HG03457 (cell line): ENCODE measurements around the gene SERPINI2.

ENCODE experiments used
- ATAC-seq: cut with Tn5 transposase; IDR thresholded peaks from one replicate; pipeline ENCODE4 v1.9.1; 2021; ENCODE audit warnings: moderate number of reproducible peaks; ENCODE audit not compliant: unreplicated experiment

Gene SERPINI2, protein sequence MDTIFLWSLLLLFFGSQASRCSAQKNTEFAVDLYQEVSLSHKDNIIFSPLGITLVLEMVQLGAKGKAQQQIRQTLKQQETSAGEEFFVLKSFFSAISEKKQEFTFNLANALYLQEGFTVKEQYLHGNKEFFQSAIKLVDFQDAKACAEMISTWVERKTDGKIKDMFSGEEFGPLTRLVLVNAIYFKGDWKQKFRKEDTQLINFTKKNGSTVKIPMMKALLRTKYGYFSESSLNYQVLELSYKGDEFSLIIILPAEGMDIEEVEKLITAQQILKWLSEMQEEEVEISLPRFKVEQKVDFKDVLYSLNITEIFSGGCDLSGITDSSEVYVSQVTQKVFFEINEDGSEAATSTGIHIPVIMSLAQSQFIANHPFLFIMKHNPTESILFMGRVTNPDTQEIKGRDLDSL

DNA sequence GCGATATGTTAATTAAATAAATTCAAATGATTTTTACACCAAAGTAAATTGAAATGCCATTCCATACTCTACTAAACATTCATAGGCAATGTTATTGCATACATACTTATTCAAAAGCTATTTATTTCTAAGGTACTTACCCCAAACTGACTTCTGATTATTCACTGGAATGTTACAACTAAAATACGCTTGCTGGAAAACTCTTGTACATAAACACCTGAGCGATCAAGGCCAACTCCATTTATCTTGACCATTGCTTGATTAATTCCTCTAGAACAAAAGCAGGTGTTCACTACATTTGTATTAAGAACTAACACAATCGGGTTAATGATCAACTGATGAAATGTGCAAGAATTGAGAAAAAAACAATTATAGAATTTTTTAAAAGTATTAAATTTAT lies at the start of gene SERPINI2:
Gene SERPINI2 (minus strand): TSS at position 180 of the 400 bp plus-strand sequence. CDS start 2,208 bp downstream, outside the sequence.
- no peak for ATAC-seq

- no peak for ATAC-seq
Observed at GRCh38 chr3:167521006-167521355, 47.1 kb upstream of the SERPINI2 start.

DNA sequence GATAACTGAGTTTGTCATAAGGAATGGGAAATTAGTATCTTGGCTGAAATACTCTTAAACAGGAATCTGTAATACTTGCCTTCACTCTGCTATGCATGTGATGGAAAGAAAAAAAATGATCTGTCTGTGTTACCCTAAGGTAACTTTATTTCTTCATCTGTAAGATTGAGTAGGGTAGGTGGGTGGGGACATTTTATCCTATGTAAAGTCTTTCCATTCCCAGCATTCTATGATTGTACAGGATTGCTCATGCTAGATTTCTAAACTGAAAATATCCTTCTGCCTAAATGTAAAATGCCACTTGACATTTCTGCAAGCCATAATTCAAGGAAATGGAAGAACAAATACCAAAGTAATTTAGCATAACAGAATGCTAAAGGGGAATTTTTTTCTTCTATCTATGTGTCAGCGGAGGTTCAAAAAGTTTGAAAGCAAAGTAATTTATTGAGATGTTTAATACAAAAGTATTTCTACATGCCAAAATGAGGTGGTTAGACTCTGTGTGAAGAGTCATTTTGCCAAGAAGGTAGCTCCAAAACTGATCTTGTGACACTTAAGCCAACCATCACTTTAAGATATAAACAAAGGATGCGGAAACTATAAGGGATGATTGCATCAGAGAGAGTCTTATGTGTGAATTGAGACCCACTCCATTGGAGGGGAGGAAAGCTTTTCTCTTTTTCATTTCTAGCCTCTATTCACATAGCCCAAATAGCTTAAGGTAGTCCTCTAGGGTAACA lies 46.6 kb upstream of the SERPINI2 start:
- no peak for ATAC-seq

- ATAC-seq: no peak
Observed at GRCh38 chr3:167507954-167508353, 34.1 kb upstream of the SERPINI2 start.

- ATAC-seq: no peak
Observed at GRCh38 chr3:167502401-167502800, 28.6 kb upstream of the SERPINI2 start.

- ATAC-seq: no peak
Observed at GRCh38 chr3:167501941-167502340, 28.1 kb upstream of the SERPINI2 start.

GRCh38 chr3:167497903-167498302 lies 24.1 kb upstream of the SERPINI2 start:
- ATAC-seq: no peak

- ATAC-seq: no peak
Observed at GRCh38 chr3:167493244-167493643, 19.4 kb upstream of the SERPINI2 start.

GRCh38 chr3:167491621-167492020 lies 17.8 kb upstream of the SERPINI2 start:
- no peak for ATAC-seq

DNA sequence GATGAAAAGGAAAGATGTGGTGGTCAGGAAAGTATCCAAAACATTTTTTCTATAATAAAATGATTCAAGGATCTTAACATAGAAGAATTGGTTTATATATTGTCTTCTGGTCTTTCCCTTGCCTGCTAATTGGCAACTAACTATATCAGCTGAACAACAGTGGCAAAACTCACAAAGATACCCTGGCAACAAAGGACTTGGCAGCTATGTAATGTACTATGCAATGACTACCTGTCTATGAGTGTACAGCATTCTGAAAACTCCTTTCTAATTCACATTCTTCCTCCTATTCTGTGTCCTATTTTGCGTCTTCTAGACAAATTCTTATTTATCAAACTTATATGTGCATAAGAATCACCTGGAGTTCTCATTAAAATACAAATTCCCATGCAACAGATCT lies 15.7 kb upstream of the SERPINI2 start:
- no peak for ATAC-seq

DNA sequence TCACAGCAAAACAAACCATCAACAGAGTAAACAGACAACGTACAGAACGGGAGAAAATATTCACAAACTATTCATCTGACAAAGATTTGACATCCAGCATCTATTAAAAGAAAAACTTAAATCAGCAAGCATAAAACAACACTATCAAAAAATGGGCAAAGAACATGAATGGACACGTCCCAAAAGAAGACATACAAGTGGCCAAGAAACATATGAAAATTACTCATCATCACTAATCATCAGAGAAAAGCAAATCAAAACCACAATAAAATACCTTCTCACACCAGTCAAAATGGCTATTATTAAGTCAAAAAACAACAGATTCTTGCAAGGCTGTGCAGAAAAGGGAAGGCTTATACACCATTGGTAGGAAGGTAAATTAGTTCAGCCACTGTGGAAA lies 13.7 kb upstream of the SERPINI2 start:
- no peak for ATAC-seq

- no peak for ATAC-seq
Observed at GRCh38 chr3:167484551-167484950, 10.7 kb upstream of the SERPINI2 start.

DNA sequence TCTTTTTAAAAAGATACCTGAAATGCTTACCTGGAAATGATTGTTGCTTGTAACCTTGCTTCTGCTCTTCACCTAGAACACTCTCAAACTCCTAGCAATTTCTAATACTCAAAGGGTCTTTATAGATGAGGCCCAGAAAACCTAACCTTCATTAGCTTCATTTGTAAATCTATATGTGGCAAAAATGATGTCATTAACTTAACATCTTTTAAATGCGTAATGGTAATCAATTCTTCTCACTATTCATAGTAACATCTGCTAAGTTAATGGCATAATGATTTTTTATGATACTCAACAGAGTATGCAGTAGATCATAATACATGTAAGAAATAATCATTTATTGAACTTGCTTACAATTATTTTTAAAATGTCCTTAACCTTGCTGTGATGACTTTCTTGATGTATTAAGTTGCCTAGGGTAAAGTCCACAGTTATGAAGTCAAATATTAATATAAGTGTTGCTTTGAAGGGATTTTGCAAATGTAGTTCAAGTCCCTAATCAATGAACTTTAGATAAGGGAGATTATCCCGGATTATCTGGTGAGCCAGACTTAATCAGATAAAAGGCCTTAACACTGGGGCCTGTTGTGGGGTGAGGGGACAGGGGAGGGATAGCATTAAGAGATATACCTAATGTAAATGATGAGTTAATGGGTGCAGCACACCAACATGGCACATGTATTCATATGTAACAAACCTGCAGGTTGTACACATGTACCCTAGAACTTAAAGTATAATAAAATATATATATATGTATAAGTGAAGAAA lies 10.1 kb upstream of the SERPINI2 start:
- no peak for ATAC-seq

- no peak for ATAC-seq
Observed at GRCh38 chr3:167481164-167481563, 7.3 kb upstream of the SERPINI2 start.

DNA sequence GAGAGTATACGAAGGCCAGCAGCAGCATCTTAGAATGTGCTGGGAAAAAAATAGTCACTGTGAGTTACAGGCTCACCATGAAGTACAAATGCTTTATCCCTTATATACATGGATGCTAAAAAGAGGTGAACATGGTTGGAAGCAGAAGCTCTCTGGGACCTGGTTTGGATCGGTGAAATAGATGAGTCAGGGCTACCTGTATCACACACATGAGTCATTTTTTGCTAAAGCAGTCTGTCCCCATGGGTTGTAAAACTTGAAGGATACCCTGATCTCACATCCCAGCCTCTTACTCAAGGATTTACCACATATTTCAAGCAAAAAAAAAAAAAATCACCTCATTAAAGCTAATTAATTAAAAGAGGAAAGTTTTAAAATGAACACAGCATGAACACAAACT lies 6.9 kb upstream of the SERPINI2 start:
- ATAC-seq: no peak

GRCh38 chr3:167469381-167469780 lies 4.5 kb downstream of the SERPINI2 start:
- ATAC-seq: no peak

DNA sequence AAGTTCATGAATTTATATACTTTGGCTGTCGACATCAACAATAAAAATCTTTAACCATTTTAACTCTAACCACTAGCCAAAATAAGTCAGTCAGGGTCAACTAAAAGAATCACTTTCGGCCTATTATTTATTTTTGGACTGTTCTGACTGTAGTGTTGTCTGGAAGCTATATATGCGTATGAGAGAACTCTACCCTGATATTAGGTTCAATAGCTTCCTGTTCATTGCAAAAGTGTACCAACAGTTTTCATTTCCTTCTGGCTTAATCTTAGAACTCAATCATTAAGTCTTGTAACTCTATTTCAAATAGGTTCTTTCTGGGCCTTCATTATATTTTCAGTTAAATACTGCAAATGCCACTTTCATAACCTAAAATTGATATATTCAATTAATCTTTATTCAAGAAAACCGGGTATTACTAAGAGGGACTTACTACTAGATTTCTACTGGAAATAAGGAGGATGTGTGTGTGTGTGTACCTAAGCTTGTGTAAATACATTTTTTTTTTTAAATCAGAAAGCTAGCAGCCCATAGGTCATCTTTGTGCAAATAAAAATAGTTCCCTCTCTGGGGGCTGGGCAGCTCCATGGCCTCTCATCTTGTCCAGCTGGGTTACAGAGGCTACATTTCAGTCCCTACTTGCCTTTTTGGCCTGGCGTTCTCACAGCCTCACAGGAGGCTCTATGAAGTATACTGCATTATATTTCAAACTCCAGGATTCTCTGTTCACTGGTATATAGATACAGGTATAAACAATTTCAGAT lies 5.8 kb downstream of the SERPINI2 start:
- ATAC-seq: no peak

DNA sequence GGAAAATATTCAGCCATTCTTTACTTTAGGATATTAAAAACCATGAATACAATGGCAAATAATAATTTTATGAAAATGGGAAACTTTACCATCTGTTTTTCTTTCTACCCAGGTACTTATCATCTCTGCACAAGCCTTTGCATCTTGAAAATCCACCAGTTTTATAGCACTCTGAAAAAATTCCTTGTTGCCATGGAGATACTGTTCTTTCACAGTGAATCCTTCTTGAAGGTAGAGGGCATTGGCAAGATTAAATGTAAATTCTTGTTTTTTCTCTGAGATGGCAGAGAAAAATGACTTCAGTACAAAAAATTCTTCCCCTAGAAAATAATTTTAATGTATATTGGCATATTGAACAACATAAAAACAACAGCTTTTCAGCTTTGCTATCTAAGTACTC lies 6.9 kb downstream of the SERPINI2 start:
- no peak for ATAC-seq

GRCh38 chr3:167456157-167456799 lies 17.6 kb downstream of the SERPINI2 start:
- no peak for ATAC-seq

GRCh38 chr3:167453815-167454214 lies 20.0 kb downstream of the SERPINI2 start:
- no peak for ATAC-seq
